CD4-positive, alpha-beta T cell treated with Interferon alpha-2 for 1 hour (primary cell): Measurements from ENCODE around the gene AKR1C4.
"Not testable (repeated sequence)": the region's sequence is repeated elsewhere in the genome, so short reads cannot be mapped to it uniquely, and the experiment has no call there.

ENCODE experiments used
- DNase-seq, 2 donors: peaks; one replicate each; pipeline ENCODE4 v3.0.0-alpha.2; 2020 to 2022

The AKR1C4 gene

GRCh38 chr10:5196702-5197113, at the start of gene AKR1C4:
Gene AKR1C4, plus strand, starts transcription at chr10:5196837. Its CDS starts 31 bp downstream, at chr10:5196868.
- DNase-seq = no peak

GRCh38 chr10:5146920-5147254, 49.8 kb upstream of the AKR1C4 start:
- DNase-seq = no peak

- no peak for DNase-seq
Observed at GRCh38 chr10:5147255-5147980, 49.2 kb upstream of the AKR1C4 start.

GRCh38 chr10:5147981-5148677, 48.5 kb upstream of the AKR1C4 start:
- no peak for DNase-seq

GRCh38 chr10:5148678-5149032, 48.0 kb upstream of the AKR1C4 start:
- DNase-seq = no peak

GRCh38 chr10:5151076-5151475, 45.6 kb upstream of the AKR1C4 start:
- DNase-seq = no peak

GRCh38 chr10:5155951-5156350, 40.7 kb upstream of the AKR1C4 start:
- DNase-seq = no peak

GRCh38 chr10:5157501-5157900, 39.1 kb upstream of the AKR1C4 start:
- no peak for DNase-seq

GRCh38 chr10:5159126-5159525, 37.5 kb upstream of the AKR1C4 start:
- DNase-seq = no peak

GRCh38 chr10:5163487-5163886, 33.1 kb upstream of the AKR1C4 start:
- DNase-seq = no peak

- no peak for DNase-seq
Observed at GRCh38 chr10:5165738-5166137, 30.9 kb upstream of the AKR1C4 start.

GRCh38 chr10:5168897-5169420, 27.7 kb upstream of the AKR1C4 start:
- DNase-seq = no peak

GRCh38 chr10:5175581-5175980, 21.1 kb upstream of the AKR1C4 start:
- not testable (repeated sequence) for DNase-seq

GRCh38 chr10:5180503-5180902, 16.1 kb upstream of the AKR1C4 start:
- DNase-seq = not testable (repeated sequence)

GRCh38 chr10:5183923-5184322, 12.7 kb upstream of the AKR1C4 start:
- DNase-seq = no peak

- DNase-seq = no peak
Observed at GRCh38 chr10:5184987-5185775, 11.5 kb upstream of the AKR1C4 start, which contains the start of gene AKR1C8. Gene AKR1C8, minus strand, starts transcription at chr10:5185150. Its CDS starts 46 bp downstream, at chr10:5185104.

GRCh38 chr10:5187867-5188266, 8.8 kb upstream of the AKR1C4 start:
- DNase-seq = no peak

GRCh38 chr10:5188358-5188757, 8.3 kb upstream of the AKR1C4 start:
- DNase-seq = no peak

- no peak for DNase-seq
Observed at GRCh38 chr10:5194431-5194830, 2.2 kb upstream of the AKR1C4 start.

GRCh38 chr10:5195727-5196374, 786 bp upstream of the AKR1C4 start:
- DNase-seq = no peak

- no peak for DNase-seq
Observed at GRCh38 chr10:5198386-5198785, 1.7 kb downstream of the AKR1C4 start.

GRCh38 chr10:5199398-5199797, 2.8 kb downstream of the AKR1C4 start:
- DNase-seq = no peak

GRCh38 chr10:5206799-5207198, 10.2 kb downstream of the AKR1C4 start:
- no peak for DNase-seq
